ENCODE data around the gene KCNIP4.

KCNIP4 gene

GRCh38 chr4:21753084-21753760, 195.3 kb downstream of the KCNIP4 start:
- DNase-seq: no peak

- DNase-seq: no peak
Observed at GRCh38 chr4:21752616-21753015, 196.0 kb downstream of the KCNIP4 start.

GRCh38 chr4:21749924-21750323, 198.6 kb downstream of the KCNIP4 start:
- no peak for DNase-seq

- no peak for DNase-seq
Observed at GRCh38 chr4:21749412-21749811, 199.2 kb downstream of the KCNIP4 start.

- DNase-seq: no peak
Observed at GRCh38 chr4:21744046-21744445, 204.5 kb downstream of the KCNIP4 start.

- DNase-seq: no peak
Observed at GRCh38 chr4:21742326-21742725, 206.2 kb downstream of the KCNIP4 start.

GRCh38 chr4:21738821-21739220, 209.8 kb downstream of the KCNIP4 start:
- no peak for DNase-seq

- DNase-seq: no peak
Observed at GRCh38 chr4:21735866-21736265, 212.7 kb downstream of the KCNIP4 start.

- no peak for DNase-seq
Observed at GRCh38 chr4:21733894-21734630, 214.5 kb downstream of the KCNIP4 start.

- no peak for DNase-seq
Observed at GRCh38 chr4:21728304-21728703, 220.3 kb downstream of the KCNIP4 start.

- DNase-seq: no peak
Observed at GRCh38 chr4:21726255-21726815, 222.2 kb downstream of the KCNIP4 start.

- DNase-seq: no peak
Observed at GRCh38 chr4:21722157-21722839, 226.3 kb downstream of the KCNIP4 start.

- no peak for DNase-seq
Observed at GRCh38 chr4:21716531-21716930, 232.0 kb downstream of the KCNIP4 start.

- DNase-seq: no peak
Observed at GRCh38 chr4:21710179-21710835, 238.3 kb downstream of the KCNIP4 start.

GRCh38 chr4:21709761-21710160, 238.8 kb downstream of the KCNIP4 start:
- DNase-seq: no peak

GRCh38 chr4:21709031-21709430, 239.5 kb downstream of the KCNIP4 start:
- no peak for DNase-seq

GRCh38 chr4:21699446-21699845, 249.1 kb downstream of the KCNIP4 start:
- no peak for DNase-seq

GRCh38 chr4:21697583-21697982, 251.0 kb downstream of the KCNIP4 start:
- DNase-seq: no peak

GRCh38 chr4:21695141-21695540, 253.4 kb downstream of the KCNIP4 start:
- no peak for DNase-seq

GRCh38 chr4:21692241-21692640, 256.3 kb downstream of the KCNIP4 start:
- DNase-seq: no peak

- DNase-seq: no peak
Observed at GRCh38 chr4:21688596-21689265, 259.8 kb downstream of the KCNIP4 start.

- DNase-seq: no peak
Observed at GRCh38 chr4:21685911-21686310, 262.7 kb downstream of the KCNIP4 start.
